Measurements from ENCODE around the gene ARHGEF10L.

Gene ARHGEF10L

DNA sequence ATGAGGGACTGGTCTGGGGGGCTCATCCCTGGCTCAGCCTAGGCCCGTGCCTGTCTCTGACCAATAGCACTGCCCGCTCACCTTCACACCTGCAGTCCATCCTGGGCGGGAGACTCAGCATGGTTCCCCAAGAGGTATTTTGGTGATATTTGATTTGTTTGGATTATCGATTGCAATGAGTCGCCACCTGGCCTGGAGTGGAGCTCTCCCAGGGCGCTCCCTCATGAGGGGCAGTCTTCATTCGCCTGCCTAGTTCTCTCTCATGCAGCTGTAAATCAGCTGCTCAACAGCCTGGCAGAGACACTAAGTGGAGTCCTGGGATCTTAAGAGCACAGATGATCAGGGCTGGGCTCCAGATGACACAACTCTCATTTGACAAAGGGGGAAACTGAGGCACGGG is 125.6 kb downstream of the ARHGEF10L start:
- DNase-seq = no peak

DNA sequence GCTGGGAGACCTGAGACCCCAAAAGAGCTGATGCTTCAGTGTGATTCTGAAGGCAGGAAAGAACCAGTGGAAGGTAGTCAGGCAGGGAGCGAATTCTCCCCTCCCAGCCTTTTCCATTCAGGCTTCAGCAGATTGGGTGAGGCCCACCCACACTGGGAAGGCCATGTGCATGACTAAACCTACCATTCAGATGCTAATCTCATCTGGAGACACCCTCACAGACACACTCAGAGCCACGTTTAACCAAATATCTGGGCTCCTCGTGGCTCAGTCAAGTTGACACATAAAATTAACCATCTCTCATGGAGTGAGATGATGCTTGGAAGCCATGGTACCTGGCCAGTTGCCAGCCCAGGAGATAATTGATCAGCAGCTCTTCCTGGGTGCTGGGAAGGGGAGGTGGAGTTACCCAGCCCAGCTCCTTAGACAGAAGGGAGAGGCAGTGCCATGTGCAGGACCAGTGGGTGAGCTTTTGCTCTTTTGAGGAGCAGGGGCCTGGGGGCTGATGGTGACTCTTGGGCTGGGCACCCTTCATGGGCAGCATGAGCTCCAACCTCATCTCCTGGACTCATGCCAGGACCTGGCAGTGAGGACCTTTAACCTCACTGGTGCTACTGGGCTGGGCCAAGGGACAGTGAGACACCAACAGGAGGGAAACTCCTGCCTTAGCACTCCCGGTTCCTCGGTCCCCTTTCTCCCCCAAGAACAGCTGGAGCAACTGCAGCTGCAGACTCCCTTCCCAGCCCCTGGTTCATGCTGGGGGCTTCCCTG is 126.6 kb downstream of the ARHGEF10L start:
- no peak for DNase-seq

DNA sequence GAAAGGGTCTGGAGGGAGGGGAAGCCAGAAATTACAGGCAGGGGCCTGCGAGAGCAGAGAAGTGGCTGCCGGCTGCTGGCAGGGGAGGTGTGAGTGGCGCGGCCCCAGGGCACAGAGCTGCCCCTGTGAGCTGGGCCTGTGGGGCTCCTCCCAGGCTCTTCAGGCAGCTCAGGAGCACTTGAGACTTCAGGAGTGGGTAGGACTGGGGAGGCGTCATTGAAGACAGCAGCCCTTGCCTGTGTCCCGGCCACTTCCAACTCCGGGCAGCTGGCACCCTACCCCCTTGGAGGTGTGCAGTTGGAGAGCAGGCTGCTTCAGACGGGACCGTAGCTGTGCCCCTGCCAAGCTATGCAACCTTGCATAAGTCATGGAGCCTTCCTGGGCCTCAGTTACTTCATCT is 128.1 kb downstream of the ARHGEF10L start:
- DNase-seq = no peak

DNA sequence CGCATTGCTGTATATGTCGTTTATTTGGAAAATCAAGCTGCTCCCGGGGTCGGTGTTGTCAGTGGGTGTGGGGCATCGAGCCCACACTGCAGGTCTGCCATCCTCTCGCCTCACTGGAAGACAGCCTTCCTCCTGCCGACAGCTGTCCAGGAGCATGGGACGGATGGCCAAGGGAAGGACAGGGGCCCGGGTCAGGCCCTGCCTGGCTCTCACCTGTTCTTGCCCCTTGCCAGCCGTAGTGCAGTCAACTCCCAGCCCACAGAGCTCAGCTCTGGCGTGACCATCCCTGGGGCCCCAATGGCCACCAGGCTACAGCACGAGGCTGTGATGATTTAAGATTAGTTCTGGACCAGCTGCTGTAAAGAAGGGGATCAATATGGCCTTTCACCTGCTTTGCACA is 128.7 kb downstream of the ARHGEF10L start:
- no peak for DNase-seq

DNA sequence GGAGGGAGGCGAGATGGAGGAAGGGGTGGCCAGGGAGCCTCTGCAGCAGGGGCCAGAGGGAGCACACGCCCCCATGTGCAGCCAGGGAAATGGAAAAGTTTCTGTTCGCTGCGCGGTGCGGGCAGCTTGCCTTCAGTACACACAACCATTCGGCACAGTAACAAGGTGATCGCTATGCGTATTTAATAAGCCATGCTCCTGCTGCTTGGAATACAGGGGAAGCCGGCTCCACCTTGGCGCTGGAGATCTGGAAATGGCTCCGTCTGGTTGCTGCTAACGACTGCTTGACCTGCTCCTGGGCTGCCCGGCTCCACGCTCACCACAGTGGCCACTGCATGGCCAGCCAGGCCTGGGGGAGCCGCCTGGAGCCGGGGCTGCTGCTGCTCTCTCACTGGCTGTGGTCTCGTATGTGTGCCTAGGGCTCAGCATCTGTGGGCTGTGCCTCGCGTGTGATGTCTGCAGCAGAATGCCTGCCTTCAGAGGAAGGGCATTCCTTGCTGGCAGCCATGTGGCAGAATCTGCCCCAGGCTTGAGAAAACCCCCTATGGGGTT is 129.2 kb downstream of the ARHGEF10L start:
- DNase-seq = no peak

- DNase-seq = no peak
Observed at GRCh38 chr1:17669305-17669704, 129.8 kb downstream of the ARHGEF10L start.

GRCh38 chr1:17669866-17670451 is 130.5 kb downstream of the ARHGEF10L start:
- no peak for DNase-seq

DNA sequence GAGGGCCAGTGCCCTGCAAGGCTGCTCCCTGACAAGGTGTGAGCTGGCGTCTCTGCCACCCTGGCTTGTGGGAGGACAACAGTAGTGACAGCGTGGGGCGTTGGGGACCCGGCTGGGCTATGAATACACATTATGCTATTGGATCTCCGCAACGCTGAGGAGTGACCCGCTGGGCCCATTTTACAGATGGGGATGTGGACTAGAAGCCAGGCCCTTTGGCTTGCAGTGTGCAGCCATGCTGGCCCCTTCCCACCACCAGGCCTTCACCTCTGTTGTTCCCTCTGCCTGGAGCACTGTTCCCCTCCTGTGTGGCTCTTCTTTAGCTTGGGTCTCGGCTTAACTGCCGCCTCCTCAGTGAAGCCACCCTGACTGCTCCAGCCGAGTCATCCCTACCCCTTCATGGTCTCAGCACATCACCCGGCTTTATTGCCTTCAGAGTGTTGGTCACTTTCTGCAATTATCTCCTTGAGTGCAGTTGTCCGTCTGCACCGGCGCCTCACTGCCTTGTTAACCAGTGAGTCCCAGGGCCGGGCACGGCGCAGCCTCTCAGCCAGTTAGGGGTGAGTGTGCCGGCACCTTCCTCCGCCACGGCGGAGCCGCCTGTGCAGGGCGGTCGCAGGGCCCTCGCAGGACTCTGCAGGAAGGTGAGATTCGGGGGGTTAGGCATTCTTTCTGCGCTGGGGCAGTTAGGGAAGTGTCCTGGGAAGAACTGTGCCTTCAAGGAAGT is 131.3 kb downstream of the ARHGEF10L start:
- no peak for DNase-seq

DNA sequence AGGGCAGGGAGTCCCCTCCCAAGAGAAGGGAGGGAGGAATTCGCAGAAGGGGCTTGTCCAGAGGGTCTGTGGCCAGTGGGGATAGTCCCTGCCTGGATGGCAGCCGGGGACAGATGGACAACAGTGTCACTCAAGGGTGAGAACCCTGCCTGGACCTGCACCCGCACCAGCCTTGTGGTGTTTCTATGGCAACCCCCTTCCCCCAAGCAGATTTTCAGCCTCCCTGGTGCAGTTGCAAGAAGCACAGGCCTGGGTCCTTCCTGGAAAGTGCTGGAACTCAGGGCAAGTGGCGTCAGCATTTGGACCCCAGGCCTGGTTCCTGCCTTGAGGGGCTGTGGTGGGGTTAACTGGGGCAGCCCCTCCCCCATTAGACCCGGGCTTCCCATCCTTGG is 131.8 kb downstream of the ARHGEF10L start:
- no peak for DNase-seq

DNA sequence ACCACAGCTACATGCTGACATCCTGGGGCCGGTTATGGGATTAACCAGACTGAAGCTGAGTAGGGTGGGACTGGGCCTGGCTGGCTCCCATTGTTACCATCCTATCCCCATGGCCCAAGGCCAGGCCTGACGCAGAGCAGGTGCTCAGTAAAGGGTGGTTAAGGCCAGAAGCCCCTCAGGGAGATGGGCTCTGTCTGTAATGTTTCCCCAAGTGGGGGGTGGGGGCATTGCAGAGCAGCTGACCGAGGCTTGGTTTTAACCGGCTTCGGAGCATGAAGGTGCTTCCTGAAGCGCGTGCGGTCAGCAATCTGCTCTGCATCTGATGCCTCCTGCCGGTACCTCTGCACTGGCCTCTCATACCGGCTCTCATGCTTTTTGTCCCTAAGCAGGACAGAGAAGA is 132.2 kb downstream of the ARHGEF10L start:
- DNase-seq = no peak

DNA sequence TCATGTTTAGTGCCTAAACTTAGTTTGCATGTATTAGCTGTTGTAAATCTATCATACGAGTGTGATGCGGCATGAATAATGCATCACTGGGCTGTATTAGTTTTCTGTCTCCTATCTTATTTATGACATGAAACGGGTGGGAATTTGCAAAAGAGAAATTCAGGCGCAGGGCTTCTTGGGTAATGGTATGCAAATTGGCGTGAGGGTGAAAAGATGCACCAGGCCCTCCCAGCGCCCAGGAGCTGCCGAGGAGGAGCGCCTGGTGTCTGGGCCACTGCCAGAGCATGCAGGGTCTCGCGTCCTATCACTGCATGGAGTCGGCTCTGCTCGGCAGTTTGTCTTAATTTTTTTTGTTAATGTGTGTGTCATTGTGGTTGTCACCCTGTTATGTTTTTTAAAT is 132.7 kb downstream of the ARHGEF10L start:
- DNase-seq = no peak

GRCh38 chr1:17673329-17674072 is 134.0 kb downstream of the ARHGEF10L start:
- DNase-seq = no peak

- DNase-seq = no peak
Observed at GRCh38 chr1:17674726-17675500, 135.4 kb downstream of the ARHGEF10L start.

GRCh38 chr1:17675744-17676143 is 136.2 kb downstream of the ARHGEF10L start:
- no peak for DNase-seq

GRCh38 chr1:17676387-17677060 is 137.0 kb downstream of the ARHGEF10L start:
- no peak for DNase-seq

DNA sequence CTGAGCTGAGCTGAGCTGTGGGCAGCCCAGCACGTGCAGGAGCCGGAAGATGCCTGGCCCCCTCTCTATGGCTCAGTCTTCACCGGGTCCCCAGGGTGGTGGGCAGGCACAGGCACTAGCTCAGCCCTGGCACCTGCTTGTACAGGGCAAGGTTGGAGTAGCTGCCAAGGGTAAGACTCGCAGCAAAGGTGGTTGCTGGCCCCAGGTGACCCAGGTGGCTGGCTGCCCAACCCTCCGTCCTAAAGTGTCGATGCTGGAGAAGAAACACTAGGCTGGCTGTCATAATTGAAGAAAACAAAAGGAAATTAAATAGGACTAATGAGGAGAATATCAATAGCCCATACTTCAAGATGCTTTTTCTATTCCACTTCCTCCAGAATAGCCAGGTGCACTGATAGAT is 138.5 kb downstream of the ARHGEF10L start:
- DNase-seq = no peak

DNA sequence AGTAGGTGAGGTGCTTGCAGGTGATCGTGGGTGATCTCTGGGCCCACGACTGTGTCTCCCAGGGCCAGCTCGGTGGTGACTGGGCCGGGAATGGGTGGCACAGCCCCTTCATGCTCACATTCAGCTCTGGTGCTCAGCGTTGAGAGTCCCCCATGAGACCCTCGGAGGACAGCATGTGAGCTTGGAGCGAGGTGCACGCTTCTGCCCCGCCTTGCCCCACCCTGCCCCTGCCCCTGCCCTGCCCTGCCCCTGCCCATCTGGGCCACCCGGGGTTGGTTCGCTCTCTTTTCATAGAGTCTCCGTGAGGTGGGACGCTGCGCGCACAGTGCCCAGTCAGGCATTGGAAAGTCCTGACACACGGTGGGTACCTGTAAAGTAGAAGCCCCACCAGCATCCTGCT is 140.4 kb downstream of the ARHGEF10L start:
- no peak for DNase-seq

- DNase-seq = no peak
Observed at GRCh38 chr1:17680308-17680707, 140.8 kb downstream of the ARHGEF10L start.

- no peak for DNase-seq
Observed at GRCh38 chr1:17682400-17682799, 142.9 kb downstream of the ARHGEF10L start.

GRCh38 chr1:17683598-17683997 is 144.1 kb downstream of the ARHGEF10L start:
- no peak for DNase-seq

GRCh38 chr1:17684810-17685209 is 145.3 kb downstream of the ARHGEF10L start:
- no peak for DNase-seq

DNA sequence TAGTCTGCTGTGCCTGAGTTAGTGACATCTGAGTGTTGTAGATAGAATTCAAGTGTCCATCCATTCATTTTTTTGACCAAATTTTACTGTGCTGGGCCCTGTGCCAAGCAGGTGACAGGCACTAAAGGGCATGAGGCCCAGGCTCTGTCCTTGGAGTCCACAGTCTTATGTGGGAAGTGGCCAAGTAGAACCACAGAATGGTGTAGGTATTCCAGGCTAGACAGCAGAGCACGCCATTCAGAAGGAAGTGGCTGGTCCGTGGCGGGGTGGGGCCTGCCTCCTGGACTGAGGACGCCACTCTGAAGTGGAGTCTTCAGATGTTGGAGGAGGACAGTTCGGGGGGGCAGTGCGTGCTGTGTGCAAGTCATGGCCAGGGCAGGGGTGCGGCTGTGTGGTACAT is 146.8 kb downstream of the ARHGEF10L start:
- no peak for DNase-seq
